GM12878 (cell line): ENCODE results near the gene ANKMY1. TPM values are rescaled to one million over a fixed set of nuclear protein-coding genes. Genes with fewer than 3 reads are reported as not detected.

Experiments used
- ATAC-seq: fragments of 200-7000 bp; cut with Tn5 transposase; 3 replicates; pipeline ENCODE4 v1.9.1; 2020; ENCODE audit warnings: mild to moderate bottlenecking, moderate library complexity
- BruUV-seq: library from RNA; stranded (reverse); fragments of 400-500 nt; replicated peaks from 2 replicates; lab custom pipeline; 2021; lab: Mats Ljungman, UMichigan
- CTCF ChIA-PET: fragments of 300-600 bp; sonication (Branson Sonifier 250); formaldehyde crosslinking; extraction: SDS; loops from one replicate; lab custom pipeline; 2021; ENCODE audit warnings: inconsistent platforms; lab: Yijun Ruan, JAX
- POLR2A ChIA-PET: fragments of 350-600 bp; formaldehyde crosslinking; extraction: SDS; loops from one replicate; lab custom pipeline; 2021; ENCODE audit warnings: inconsistent platforms; lab: Charles Lee
- RAD21 ChIA-PET: fragments of 300-600 bp; sonication (Branson Sonifier 250); formaldehyde crosslinking; loops from one replicate; lab custom pipeline; 2023; ENCODE audit warnings: antibody characterized with exemption; ENCODE audit not compliant: unreplicated experiment; lab: Charles Lee
- SMC1A ChIA-PET: fragments of 300-600 bp; sonication (Branson Sonifier 250); formaldehyde crosslinking; loops from one replicate; lab custom pipeline; 2023; ENCODE audit not compliant: unreplicated experiment, uncharacterized antibody; lab: Charles Lee
- DNase-seq: peaks from one replicate; pipeline ENCODE4 v3.0.0-alpha.2; 2011; ENCODE audit warnings: low read depth, low spot score
- FAIRE-seq: peaks from 3 replicates; lab custom pipeline; 2011; peaks lifted over from hg19 to GRCh38; lab: Jason Lieb, UNC
- H2AFZ ChIP-seq: 2 replicates; pipeline ENCODE4 v1.6.0; 2011; ENCODE audit warnings: low read depth, low read length, control low read depth; ENCODE audit not compliant: control insufficient read depth
- H3K27ac ChIP-seq: 2 replicates; pipeline ENCODE4 v1.5.1; 2011; ENCODE audit warnings: control low read depth; ENCODE audit not compliant: control insufficient read depth, insufficient read depth
- H3K27me3 ChIP-seq, 2 experiments: replicated peaks in 1 of 2; 2 replicates each; pipeline versions ENCODE4 v1.6.0 to v1.6.1; 2011; ENCODE audit warnings: low read length in 1 of 2; ENCODE audit not compliant: control insufficient read depth in 2 of 2, insufficient read depth in 2 of 2
- H3K36me3 ChIP-seq, 2 experiments: 2 replicates each; pipeline ENCODE4 v1.5.1; 2011; ENCODE audit warnings: low read length in 1 of 2; ENCODE audit not compliant: control insufficient read depth in 2 of 2, insufficient read depth in 2 of 2
- H3K4me1 ChIP-seq: 2 replicates; pipeline ENCODE4 v1.6.1; 2011; ENCODE audit warnings: mild to moderate bottlenecking, low read length, moderate library complexity, mixed read lengths; ENCODE audit not compliant: control insufficient read depth, insufficient read depth
- H3K4me2 ChIP-seq: 2 replicates; pipeline ENCODE4 v1.6.0; 2011; ENCODE audit warnings: control low read depth; ENCODE audit not compliant: control insufficient read depth, insufficient read depth
- H3K4me3 ChIP-seq: fragments of 200-600 bp; sonication (generic); 2 replicates; pipeline ENCODE4 v1.5.1; 2016
- H3K79me2 ChIP-seq: 2 replicates; pipeline ENCODE4 v1.6.0; 2011; ENCODE audit warnings: low read length; ENCODE audit not compliant: control insufficient read depth, insufficient read depth
- H3K9ac ChIP-seq: 2 replicates; pipeline ENCODE4 v1.8.0; 2011; ENCODE audit warnings: low read length, control low read depth, mixed read lengths; ENCODE audit not compliant: control insufficient read depth, insufficient read depth
- H3K9me3 ChIP-seq: replicated peaks from 3 replicates; pipeline ENCODE4 v1.5.1; 2011; ENCODE audit warnings: mild to moderate bottlenecking, low read length; ENCODE audit not compliant: control insufficient read depth, insufficient read depth
- H4K20me1 ChIP-seq: 2 replicates; pipeline ENCODE4 v1.6.0; 2011; ENCODE audit not compliant: control insufficient read depth, insufficient read depth
- CTCF ChIP-seq, 3 experiments: IDR thresholded peaks in 2 of 3; conservative IDR thresholded peaks in 1 of 3; 2 replicates each; pipeline ENCODE4 v1.5.1; 2011; ENCODE audit warnings: low read depth in 3 of 3, low read length in 3 of 3, mild to moderate bottlenecking in 3 of 3, control low read depth in 2 of 3, moderate library complexity in 2 of 3, inconsistent platforms in 1 of 3, mixed read lengths in 1 of 3; ENCODE audit not compliant: control insufficient read depth in 2 of 3, insufficient read depth in 1 of 3; ENCODE audit errors: extremely low read depth in 1 of 3
- DPF2 ChIP-seq: fragments of 450-650 bp; IDR thresholded peaks from 2 replicates; pipeline ENCODE4 v1.6.1; 2017; ENCODE audit warnings: mild to moderate bottlenecking
- MYC ChIP-seq: IDR thresholded peaks from 2 replicates; pipeline ENCODE4 v1.6.1; 2011; ENCODE audit warnings: mild to moderate bottlenecking, low read length, moderate library complexity, inconsistent platforms; ENCODE audit not compliant: insufficient read depth, insufficient replicate concordance, insufficient read length, severe bottlenecking
- RAD21 ChIP-seq: IDR thresholded peaks from 2 replicates; pipeline ENCODE4 v1.6.1; 2011; ENCODE audit warnings: mild to moderate bottlenecking, low read depth, low read length, moderate library complexity; ENCODE audit not compliant: insufficient read depth
- SMC3 ChIP-seq: IDR thresholded peaks from 2 replicates; pipeline ENCODE4 v1.6.1; 2011; ENCODE audit warnings: low read length, improper control_type of control experiment, borderline replicate concordance
- SREBF1 ChIP-seq: IDR thresholded peaks from 2 replicates; pipeline ENCODE4 v1.6.1; 2012; ENCODE audit warnings: mild to moderate bottlenecking, low read length
- TAF1 ChIP-seq: IDR thresholded peaks from 2 replicates; pipeline ENCODE4 v1.6.1; 2011; ENCODE audit warnings: mild to moderate bottlenecking, low read depth, low read length, borderline replicate concordance
- WGBS: methylation state at CpG from one replicate; pipeline ENCODE4 v1.1.6; 2016; ENCODE audit warnings: low lambda C conversion rate; ENCODE audit not compliant: insufficient replicate concordance, insufficient coverage; ENCODE audit errors: missing lambda C conversion rate; 5-methylcytosine and 5-hydroxymethylcytosine counted together
- in situ Hi-C: fragments of 300-500 bp; cut with MboI; formaldehyde crosslinking; loops from 9 replicates; pipeline ENCODE4 v1.14.3; 2018; ENCODE audit warnings: mixed read lengths
- intact Hi-C: fragments of 100-400 bp; cut with micrococcal nuclease; formaldehyde crosslinking; loops from one replicate; pipeline ENCODE4 v1.14.2; 2022; ENCODE audit not compliant: unreplicated experiment
- polyA plus RNA-seq, 11 experiments: library from polyadenylated mRNA; depleted of rRNA in 4 of 11; unstranded in 6 of 11; stranded (reverse) in 5 of 11; fragments of >200 nt; fragmentation: Nextera tagmentation in 4 of 11; fragmentation: Illumina TruSeq in 1 of 11; extraction: Ambion mirVana in 4 of 11; extraction: Trizol in 1 of 11; gene quantifications; 1 replicate in 1 of 11; 2 replicates in 10 of 11; pipeline versions ENCODE4 v1.2.1 to v1.2.3, GENCODE V29; 2011 to 2016; ENCODE audit warnings: inconsistent platforms in 2 of 11, missing spikeins in 2 of 11, low read depth in 1 of 11
- total RNA-seq, 4 experiments: library from RNA; depleted of rRNA in 3 of 4; stranded (reverse); fragments of >200 nt in 3 of 4; fragmentation: Illumina TruSeq in 1 of 4; extraction: Trizol in 1 of 4; gene quantifications; 2 replicates each; pipeline versions ENCODE4 v1.2.1 to v1.2.3, GENCODE V29; 2013 to 2021

Gene ANKMY1
- total and polyA plus RNA-seq, 10 of the 15 experiments (the other 5 are each of a cell fraction or from before 2014, with no cell fraction given), result 1.1 to 15.3 (median 11.1) TPM

- Histone ChIP-seq H3K27me3 (no peaks in the 10 kb centered on the region), H3K79me2 (no peaks in the 10 kb centered on the region), H2AFZ (no peak overlapping the region), H4K20me1 (no peaks in the 10 kb centered on the region), H3K27ac (no peak overlapping the region), H3K9ac (no peak overlapping the region), H3K4me2 (no peak overlapping the region), H3K36me3 (peaks cover 2 to 24% of the 10 kb centered on the region in 2 experiments; a peak in 3 of 4 replicates), H3K9me3 (no peaks in the 10 kb centered on the region), H3K4me1 (no peaks in the 10 kb centered on the region; the same call in 1 of the 2 replicates), H3K4me3 (no peak overlapping the region)
- no TSS peak for BruUV-seq
- DNase-seq (no peak), FAIRE-seq (no peak), ATAC-seq (peak; percentile 68)
- ChIA-PET POLR2A (no interaction called here), CTCF (no interaction called here), RAD21 (no interaction called here), SMC1A (no interaction called here)
- WGBS, result 75% methylated on average over 16 of the region's 18 CpGs
- TF ChIP-seq CTCF (IDR thresholded peaks at IDR 0.05 in 2 of 3, conservative IDR thresholded peaks at IDR 0.05 in 1 of 3; ENCODE audit: control insufficient read depth in 2 of 3, extremely low read depth in 1 of 3, insufficient read depth in 1 of 3, low read depth in 3 of 3, low read length in 3 of 3) (peak; percentile 33 to 45 (median 42); a peak in 5 of 6 replicates), TAF1 (no peak), SMC3 (peak; percentile 55), SREBF1 (no peak), MYC (no peak), DPF2 (no peak), RAD21 (peak; percentile 52; the same call in 1 of the 2 replicates)
- in situ Hi-C loops, result no loop called here
- intact Hi-C loops, result no loop called here
Measured at GRCh38 chr2:240595381-240596079, 37.7 kb upstream of the ANKMY1 start.
